OCI-LY7 (cell line): Measurements from ENCODE around the gene IL37. TPM values are rescaled to one million over a fixed set of nuclear protein-coding genes. Genes with fewer than 3 reads are reported as not detected.

ENCODE experiments used
- BruUV-seq: library from RNA; stranded (reverse); fragments of 400-500 nt; replicated peaks from 2 replicates; lab custom pipeline; 2021; lab: Mats Ljungman, UMichigan
- CTCF ChIA-PET: fragments of 300-600 bp; sonication (Branson Sonifier 250); formaldehyde crosslinking; loops from one replicate; lab custom pipeline; 2022; ENCODE audit warnings: antibody characterized with exemption; ENCODE audit not compliant: unreplicated experiment; lab: Charles Lee
- POLR2A ChIA-PET: fragments of 300-600 bp; sonication (Branson Sonifier 250); formaldehyde crosslinking; loops from one replicate; lab custom pipeline; 2022; ENCODE audit warnings: antibody characterized with exemption; lab: Charles Lee
- DNase-seq: peaks from one replicate; pipeline ENCODE4 v3.0.0-alpha.2; 2015; ENCODE audit warnings: low spot score
- H2AFZ ChIP-seq: fragments of 200-600 bp; sonication (generic), shearing (Covaris generic); 2 replicates; pipeline ENCODE4 v1.6.1; 2014; ENCODE audit warnings: mild to moderate bottlenecking, antibody characterized with exemption, low read length, moderate library complexity
- H3K27ac ChIP-seq: fragments of 200-600 bp; sonication (generic); 2 replicates; pipeline ENCODE4 v1.5.1; 2014; ENCODE audit warnings: mixed run types, low read depth, mild to moderate bottlenecking, moderate library complexity, low read length, inconsistent platforms; ENCODE audit not compliant: poor library complexity, severe bottlenecking
- H3K36me3 ChIP-seq: fragments of 200-600 bp; sonication (generic); 2 replicates; pipeline ENCODE4 v1.6.1; 2014; ENCODE audit warnings: mild to moderate bottlenecking, antibody characterized with exemption, low read length, moderate library complexity, mixed read lengths; ENCODE audit not compliant: insufficient read depth
- H3K4me1 ChIP-seq: fragments of 200-600 bp; sonication (generic); 2 replicates; pipeline ENCODE4 v1.5.1; 2014; ENCODE audit warnings: mild to moderate bottlenecking, low read length; ENCODE audit not compliant: insufficient read depth, poor library complexity, severe bottlenecking
- H3K4me2 ChIP-seq: fragments of 200-600 bp; sonication (generic); 2 replicates; pipeline ENCODE4 v1.6.1; 2014; ENCODE audit warnings: mild to moderate bottlenecking, low read length
- H3K4me3 ChIP-seq: fragments of 200-600 bp; sonication (generic); 2 replicates; pipeline ENCODE4 v1.5.1; 2014; ENCODE audit warnings: mild to moderate bottlenecking, low read depth, low read length; ENCODE audit not compliant: poor library complexity, severe bottlenecking
- H3K79me2 ChIP-seq: fragments of 200-600 bp; sonication (generic); 2 replicates; pipeline ENCODE4 v1.6.1; 2016; ENCODE audit warnings: low read depth, mild to moderate bottlenecking, low read length, moderate library complexity, mixed read lengths; ENCODE audit not compliant: insufficient read depth
- H3K9me2 ChIP-seq: fragments of 200-600 bp; sonication (generic); 2 replicates; pipeline ENCODE4 v1.6.1; 2016; ENCODE audit warnings: mild to moderate bottlenecking, low read length, mixed read lengths; ENCODE audit not compliant: insufficient read depth
- H3K9me3 ChIP-seq: fragments of 200-600 bp; sonication (generic); 2 replicates; pipeline ENCODE4 v1.6.1; 2014; ENCODE audit warnings: mild to moderate bottlenecking, mixed run types, low read length, mixed read lengths
- H4K20me1 ChIP-seq: fragments of 200-600 bp; sonication (generic); 2 replicates; pipeline ENCODE4 v1.6.1; 2014; ENCODE audit warnings: mild to moderate bottlenecking, antibody characterized with exemption, low read length, moderate library complexity, mixed read lengths; ENCODE audit not compliant: insufficient read depth
- CTCF ChIP-seq: fragments of 200-600 bp; sonication (generic); conservative IDR thresholded peaks from 2 replicates; pipeline ENCODE4 v1.5.1; 2014; ENCODE audit warnings: mild to moderate bottlenecking, antibody characterized with exemption, low read length, moderate library complexity, mixed read lengths
- EZH2phosphoT487 ChIP-seq: fragments of 200-600 bp; sonication (generic); IDR thresholded peaks from 2 replicates; pipeline ENCODE4 v1.6.1; 2018; ENCODE audit warnings: low read depth, borderline replicate concordance, mild to moderate bottlenecking, mixed run types, antibody characterized with exemption, low read length, moderate library complexity, mixed read lengths
- intact Hi-C: fragments of 100-400 bp; cut with micrococcal nuclease; formaldehyde crosslinking; loops from one replicate; pipeline ENCODE4 v1.10.0; 2022; ENCODE audit not compliant: unreplicated experiment
- total RNA-seq, 2 experiments: library from RNA; depleted of rRNA in 1 of 2; stranded (reverse); fragments of >200 nt in 1 of 2; shearing (Covaris generic) in 1 of 2; gene quantifications; 2 replicates each; pipeline ENCODE4 v1.2.3, GENCODE V29; 2014 to 2022

The IL37 gene
- total RNA-seq, 2 experiments from 2014 or later, result not detected

- POLR2A ChIA-PET, result no interaction called here
- TF ChIP-seq CTCF, result no peak
- no peak for TF ChIP-seq EZH2phosphoT487
- Histone ChIP-seq H3K4me1 (no peaks in the 10 kb centered on the region), H3K4me2 (no peak overlapping the region), H3K27ac (no peak overlapping the region), H3K9me2 (no peaks in the 10 kb centered on the region), H3K4me3 (no peak overlapping the region), H3K9me3 (no peaks in the 10 kb centered on the region), H3K36me3 (no peaks in the 10 kb centered on the region), H3K79me2 (no peaks in the 10 kb centered on the region), H2AFZ (no peak overlapping the region), H4K20me1 (no peaks in the 10 kb centered on the region)
- intact Hi-C loops, result no loop called here
- CTCF ChIA-PET, result no interaction called here
- no TSS peak for BruUV-seq
- no peak for DNase-seq
Measured at GRCh38 chr2:112916625-112917247, 5.8 kb downstream of the IL37 start.

- Histone ChIP-seq H3K79me2 (no peaks in the 10 kb centered on the region), H3K4me1 (no peaks in the 10 kb centered on the region), H3K4me2 (no peak overlapping the region), H3K4me3 (no peak overlapping the region), H2AFZ (no peak overlapping the region), H3K9me2 (no peaks in the 10 kb centered on the region), H3K27ac (no peak overlapping the region), H3K36me3 (no peaks in the 10 kb centered on the region), H3K9me3 (no peaks in the 10 kb centered on the region), H4K20me1 (no peaks in the 10 kb centered on the region)
- no peak for DNase-seq
- intact Hi-C loops, result no loop called here
- ChIA-PET POLR2A (no interaction called here), CTCF (no interaction called here)
- no TSS peak for BruUV-seq
- no peak for TF ChIP-seq CTCF
Measured at GRCh38 chr2:112917856-112918255, 6.9 kb downstream of the IL37 start.

- Histone ChIP-seq H3K4me2 (no peak overlapping the region), H2AFZ (no peak overlapping the region), H3K9me2 (no peaks in the 10 kb centered on the region), H3K4me1 (no peaks in the 10 kb centered on the region), H3K36me3 (no peaks in the 10 kb centered on the region), H3K9me3 (no peaks in the 10 kb centered on the region), H3K79me2 (no peaks in the 10 kb centered on the region), H4K20me1 (no peaks in the 10 kb centered on the region), H3K27ac (no peak overlapping the region), H3K4me3 (no peak overlapping the region)
- ChIA-PET CTCF (no interaction called here), POLR2A (no interaction called here)
- intact Hi-C loops, result no loop called here
- no peak for TF ChIP-seq CTCF
- TF ChIP-seq EZH2phosphoT487, result no peak
- no peak for DNase-seq
- BruUV-seq, result no TSS peak
Measured at GRCh38 chr2:112918256-112918655, 7.3 kb downstream of the IL37 start.
